Caco-2 (cell line): ENCODE data around the gene KRT39. TPM values are rescaled to one million over a fixed set of nuclear protein-coding genes. Genes with fewer than 3 reads are reported as not detected.
"Not testable (repeated sequence)": the region's sequence is repeated elsewhere in the genome, so short reads cannot be mapped to it uniquely, and the experiment has no call there.

Experiments
- BruUV-seq: library from RNA; stranded (reverse); fragments of 400-500 nt; replicated peaks from 2 replicates; lab custom pipeline; 2021; lab: Mats Ljungman, UMichigan
- CTCF ChIA-PET: fragments of 300-600 bp; sonication (Branson Sonifier 250); formaldehyde crosslinking; loops from one replicate; lab custom pipeline; 2022; ENCODE audit warnings: antibody characterized with exemption; lab: Charles Lee
- POLR2A ChIA-PET: fragments of 300-600 bp; sonication (Branson Sonifier 250); formaldehyde crosslinking; loops from one replicate; lab custom pipeline; 2022; ENCODE audit warnings: antibody characterized with exemption; lab: Charles Lee
- DNase-seq, 2 experiments: peaks; one replicate each; pipeline versions ENCODE4 v3.0.0 to v3.0.0-alpha.2; 2020 to 2022
- H3K27me3 ChIP-seq: replicated peaks from 2 replicates; pipeline ENCODE4 v1.6.0; 2011; ENCODE audit warnings: low read length; ENCODE audit not compliant: control insufficient read depth, insufficient read depth
- H3K36me3 ChIP-seq: 2 replicates; pipeline ENCODE4 v1.5.1; 2011; ENCODE audit warnings: low read length; ENCODE audit not compliant: control insufficient read depth, insufficient read depth
- H3K4me1 ChIP-seq: fragments of 250-450 bp; sonication (Bioruptor Pico); 2 replicates; pipeline ENCODE4 v1.5.1; 2020; ENCODE audit warnings: mild to moderate bottlenecking
- H3K4me3 ChIP-seq: 2 replicates; pipeline ENCODE4 v1.5.1; 2011; ENCODE audit warnings: low read depth, mild to moderate bottlenecking, control low read depth, low read length
- H3K9me3 ChIP-seq: fragments of 250-450 bp; sonication (Bioruptor Pico); 2 replicates; pipeline ENCODE4 v1.5.1; 2020; ENCODE audit warnings: mild to moderate bottlenecking, moderate library complexity
- H3K27ac Mint-ChIP-seq: one replicate; pipeline ENCODE4 v1.8.0; 2022; ENCODE audit warnings: mixed read lengths; ENCODE audit not compliant: unreplicated experiment
- H3K27me3 Mint-ChIP-seq: one replicate; pipeline ENCODE4 v1.8.0; 2022; ENCODE audit warnings: mixed read lengths; ENCODE audit not compliant: insufficient read depth, unreplicated experiment
- H3K36me3 Mint-ChIP-seq: one replicate; pipeline ENCODE4 v1.8.0; 2022; ENCODE audit warnings: mild to moderate bottlenecking, mixed read lengths; ENCODE audit not compliant: insufficient read depth, unreplicated experiment
- H3K4me1 Mint-ChIP-seq: one replicate; pipeline ENCODE4 v1.8.0; 2022; ENCODE audit warnings: low read depth, mixed read lengths; ENCODE audit not compliant: unreplicated experiment
- H3K4me3 Mint-ChIP-seq: one replicate; pipeline ENCODE4 v1.8.0; 2022; ENCODE audit warnings: mild to moderate bottlenecking, moderate library complexity, mixed read lengths; ENCODE audit not compliant: unreplicated experiment
- H3K9me3 Mint-ChIP-seq: one replicate; pipeline ENCODE4 v1.8.0; 2022; ENCODE audit warnings: mixed read lengths; ENCODE audit not compliant: unreplicated experiment
- CTCF ChIP-seq, 2 experiments: fragments of 200-600 bp in 1 of 2; IDR thresholded peaks; 1 replicate in 1 of 2; 2 replicates in 1 of 2; pipeline versions ENCODE4 v1.5.1 to v1.8.0; 2011 to 2022; ENCODE audit warnings: antibody characterized with exemption in 1 of 2, control low read depth in 1 of 2, inconsistent platforms in 1 of 2, low read depth in 1 of 2, low read length in 1 of 2, mild to moderate bottlenecking in 1 of 2, moderate library complexity in 1 of 2; ENCODE audit not compliant: insufficient read depth in 1 of 2, severe bottlenecking in 1 of 2, unreplicated experiment in 1 of 2
- intact Hi-C: fragments of 100-400 bp; cut with micrococcal nuclease; formaldehyde crosslinking; loops from one replicate; pipeline ENCODE4 v1.10.0; 2022; ENCODE audit not compliant: unreplicated experiment
- total RNA-seq: library from RNA; stranded (reverse); gene quantifications from 2 replicates; pipeline ENCODE4 v1.2.3, GENCODE V29; 2022

Gene KRT39
- total RNA-seq, 1 experiment from 2014 or later: not detected

DNA sequence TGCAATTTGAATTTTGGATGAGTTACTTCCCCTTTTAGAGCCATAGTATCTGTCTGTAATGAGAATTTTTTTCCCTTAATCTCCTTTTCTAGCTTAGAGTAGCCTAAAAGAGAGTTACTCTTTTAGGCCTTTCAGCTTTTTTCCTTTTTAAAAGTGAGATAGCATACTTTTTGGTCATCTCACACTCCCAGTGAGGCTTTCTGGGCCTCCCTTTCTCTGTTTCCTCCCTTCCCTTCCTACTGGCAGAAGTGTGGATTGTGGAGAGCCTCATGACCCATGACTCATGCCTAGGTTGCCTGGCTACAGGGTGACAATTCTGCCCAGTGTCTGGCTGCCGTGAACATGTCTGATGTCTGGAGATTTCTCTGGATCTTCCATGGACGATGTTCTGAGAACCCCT lies 44.5 kb downstream of the KRT39 start:
- peak overlapping the region; percentile 58 for H3K27ac Mint-ChIP-seq
- no TSS peak for BruUV-seq
- H3K4me3 Mint-ChIP-seq: no peak overlapping the region
- ChIA-PET POLR2A (no interaction called here), CTCF (no interaction called here)
- Histone ChIP-seq H3K4me1 (no peaks in the 10 kb centered on the region), H3K9me3 (no peaks in the 10 kb centered on the region), H3K4me3 (no peak overlapping the region), H3K36me3 (no peaks in the 10 kb centered on the region), H3K27me3 (no peaks in the 10 kb centered on the region)
- intact Hi-C loops: no loop called here
- H3K27me3 Mint-ChIP-seq: no peaks in the 10 kb centered on the region
- DNase-seq: no peak
- H3K9me3 Mint-ChIP-seq: no peaks in the 10 kb centered on the region
- H3K4me1 Mint-ChIP-seq: peaks cover 7% of the 10 kb centered on the region
- peaks cover 25% of the 10 kb centered on the region for H3K36me3 Mint-ChIP-seq
- TF ChIP-seq CTCF (IDR thresholded peaks at IDR 0.05; ENCODE audit: insufficient read depth in 1 of 2, low read depth in 1 of 2, low read length in 1 of 2, severe bottlenecking in 1 of 2, unreplicated experiment in 1 of 2): no peak

GRCh38 chr17:40921026-40921425 lies 45.7 kb downstream of the KRT39 start:
- Mint-ChIP-seq H3K36me3 (peaks cover 20% of the 10 kb centered on the region), H3K27ac (no peak overlapping the region), H3K9me3 (no peaks in the 10 kb centered on the region), H3K4me3 (no peak overlapping the region), H3K27me3 (no peaks in the 10 kb centered on the region), H3K4me1 (no peaks in the 10 kb centered on the region)
- Histone ChIP-seq H3K9me3 (no peaks in the 10 kb centered on the region), H3K4me3 (no peak overlapping the region), H3K27me3 (no peaks in the 10 kb centered on the region), H3K36me3 (no peaks in the 10 kb centered on the region), H3K4me1 (peaks cover 6% of the 10 kb centered on the region)
- ChIA-PET CTCF (no interaction called here), POLR2A (no interaction called here)
- no TSS peak for BruUV-seq
- DNase-seq: no peak
- no peak for TF ChIP-seq CTCF (IDR thresholded peaks at IDR 0.05; ENCODE audit: insufficient read depth in 1 of 2, low read depth in 1 of 2, low read length in 1 of 2, severe bottlenecking in 1 of 2, unreplicated experiment in 1 of 2)
- intact Hi-C loops: no loop called here

DNA sequence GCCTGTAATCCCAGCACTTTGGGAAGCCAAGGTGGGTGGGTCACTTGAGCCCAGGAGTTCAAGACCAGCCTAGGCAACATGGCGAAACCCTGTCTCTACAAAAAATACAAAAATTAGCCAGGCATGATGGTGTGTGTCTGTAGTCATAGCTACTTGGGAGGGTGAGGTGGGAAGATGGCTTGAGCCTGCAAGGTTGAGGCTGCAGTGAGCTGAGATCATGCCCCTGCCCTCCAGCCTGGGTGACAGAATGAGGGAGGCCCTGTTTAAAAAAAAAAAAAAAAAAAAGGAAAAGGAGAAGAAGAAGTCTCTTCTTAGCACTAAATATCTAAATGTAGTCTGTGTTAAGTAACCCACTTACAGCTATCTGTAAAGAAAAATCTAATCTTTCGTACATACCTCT lies 49.6 kb downstream of the KRT39 start:
- DNase-seq, BruUV-seq, H3K4me1 Mint-ChIP-seq, H3K4me3 ChIP-seq, H3K27ac Mint-ChIP-seq, H3K36me3 Mint-ChIP-seq, H3K9me3 ChIP-seq, H3K4me3 Mint-ChIP-seq, intact Hi-C loops, H3K9me3 Mint-ChIP-seq, H3K36me3 ChIP-seq, H3K27me3 Mint-ChIP-seq, H3K27me3 ChIP-seq: not testable (repeated sequence)
- ChIA-PET CTCF (interaction anchor here (0.9 to 1.6 kb wide), 2 partner anchors 36 to 746 kb away, joined by 5 to 6 read pairs; no protein-coding TSS in a partner anchor), POLR2A (interaction anchor here (0.7 kb wide), 1 partner anchor 209 kb away, joined by 5 read pairs; no protein-coding TSS in a partner anchor)
- peaks cover 20% of the 10 kb centered on the region for H3K4me1 ChIP-seq

DNA sequence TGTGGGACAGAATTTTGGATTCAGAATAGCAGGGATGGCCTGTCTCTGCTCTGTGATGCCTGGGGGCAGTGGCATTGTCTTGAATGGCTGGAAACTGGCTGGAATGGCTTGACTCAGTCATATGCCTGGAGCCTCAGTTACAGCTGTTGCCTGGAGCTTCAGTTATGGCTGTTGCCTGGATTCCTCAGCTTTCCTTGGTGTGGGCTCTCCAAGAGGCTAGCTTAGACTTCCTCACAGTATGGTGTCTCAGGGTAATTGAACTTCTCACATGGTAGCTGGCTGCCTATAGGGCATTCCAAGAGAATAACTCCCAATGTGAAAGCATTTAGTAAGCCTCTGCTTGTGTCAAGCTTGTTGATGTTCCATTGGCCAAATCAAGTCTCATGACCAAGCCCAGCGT lies 50.4 kb downstream of the KRT39 start:
- no peak for DNase-seq
- ChIA-PET CTCF (no interaction called here), POLR2A (no interaction called here)
- Mint-ChIP-seq H3K4me1 (peaks cover 10% of the 10 kb centered on the region), H3K27me3 (no peaks in the 10 kb centered on the region), H3K4me3 (no peak overlapping the region), H3K27ac (no peak overlapping the region), H3K9me3 (no peaks in the 10 kb centered on the region), H3K36me3 (no peaks in the 10 kb centered on the region)
- peaks cover 20% of the 10 kb centered on the region for H3K4me1 ChIP-seq
- H3K9me3 ChIP-seq: no peaks in the 10 kb centered on the region
- no TSS peak for BruUV-seq
- no peak for TF ChIP-seq CTCF (IDR thresholded peaks at IDR 0.05; ENCODE audit: insufficient read depth in 1 of 2, low read depth in 1 of 2, low read length in 1 of 2, severe bottlenecking in 1 of 2, unreplicated experiment in 1 of 2)
- no peaks in the 10 kb centered on the region for H3K27me3 ChIP-seq
- no peak overlapping the region for H3K4me3 ChIP-seq
- H3K36me3 ChIP-seq: no peaks in the 10 kb centered on the region
- intact Hi-C loops: no loop called here
